AG04450 (cell line): ENCODE data around the gene NAA50. TPM values are rescaled to one million over a fixed set of nuclear protein-coding genes. Genes with fewer than 3 reads are reported as not detected.

Experiments used
- CTCF ChIA-PET: fragments of 300-600, 350-600 bp; formaldehyde crosslinking; extraction: SDS; loops from one replicate; lab custom pipeline; 2022; ENCODE audit warnings: antibody characterized with exemption, inconsistent platforms; lab: Charles Lee
- POLR2A ChIA-PET: fragments of 350-600 bp; formaldehyde crosslinking; extraction: SDS; loops from one replicate; lab custom pipeline; 2021; ENCODE audit warnings: antibody characterized with exemption, inconsistent platforms; lab: Yijun Ruan, JAX
- DNase-seq: peaks from one replicate; pipeline ENCODE4 v3.0.0-alpha.2; 2011; ENCODE audit warnings: low read depth, low spot score
- H3K27ac ChIP-seq: one replicate; pipeline ENCODE4 v1.5.1; 2012; ENCODE audit warnings: low read depth, low read length, control low read depth
- H3K27me3 ChIP-seq: one replicate; pipeline ENCODE4 v1.6.0; 2012; ENCODE audit warnings: low read length; ENCODE audit not compliant: control insufficient read depth, insufficient read depth
- H3K4me3 ChIP-seq: 2 replicates; pipeline ENCODE4 v1.5.1; 2011; ENCODE audit warnings: mild to moderate bottlenecking, low read depth, low read length, control low read depth
- H3K9me3 ChIP-seq: 2 replicates; pipeline ENCODE4 v1.5.1; 2012; ENCODE audit warnings: low read length; ENCODE audit not compliant: control insufficient read depth, insufficient read depth
- polyA minus RNA-seq: library from RNA; depleted of rRNA, polyadenylated mRNA; stranded (reverse); fragments of >200 nt; gene quantifications from 2 replicates; pipeline ENCODE4 v1.2.3, GENCODE V29; 2011; rRNA and poly(A)+ RNA removed
- polyA plus RNA-seq: library from polyadenylated mRNA; depleted of rRNA; stranded (reverse); fragments of >200 nt; gene quantifications from 2 replicates; pipeline ENCODE4 v1.2.3, GENCODE V29; 2011; rRNA removed
- TF ChIP-seq, protein P1 (sequence below): IDR thresholded peaks from 2 replicates; pipeline ENCODE4 v1.5.1; 2011; ENCODE audit warnings: low read depth, low read length, control low read depth, inconsistent platforms

NAA50 gene
- polyA plus RNA-seq (95.9 and 129 TPM in 2 replicates), polyA minus RNA-seq (34.9 and 66.2 TPM in 2 replicates)

DNA sequence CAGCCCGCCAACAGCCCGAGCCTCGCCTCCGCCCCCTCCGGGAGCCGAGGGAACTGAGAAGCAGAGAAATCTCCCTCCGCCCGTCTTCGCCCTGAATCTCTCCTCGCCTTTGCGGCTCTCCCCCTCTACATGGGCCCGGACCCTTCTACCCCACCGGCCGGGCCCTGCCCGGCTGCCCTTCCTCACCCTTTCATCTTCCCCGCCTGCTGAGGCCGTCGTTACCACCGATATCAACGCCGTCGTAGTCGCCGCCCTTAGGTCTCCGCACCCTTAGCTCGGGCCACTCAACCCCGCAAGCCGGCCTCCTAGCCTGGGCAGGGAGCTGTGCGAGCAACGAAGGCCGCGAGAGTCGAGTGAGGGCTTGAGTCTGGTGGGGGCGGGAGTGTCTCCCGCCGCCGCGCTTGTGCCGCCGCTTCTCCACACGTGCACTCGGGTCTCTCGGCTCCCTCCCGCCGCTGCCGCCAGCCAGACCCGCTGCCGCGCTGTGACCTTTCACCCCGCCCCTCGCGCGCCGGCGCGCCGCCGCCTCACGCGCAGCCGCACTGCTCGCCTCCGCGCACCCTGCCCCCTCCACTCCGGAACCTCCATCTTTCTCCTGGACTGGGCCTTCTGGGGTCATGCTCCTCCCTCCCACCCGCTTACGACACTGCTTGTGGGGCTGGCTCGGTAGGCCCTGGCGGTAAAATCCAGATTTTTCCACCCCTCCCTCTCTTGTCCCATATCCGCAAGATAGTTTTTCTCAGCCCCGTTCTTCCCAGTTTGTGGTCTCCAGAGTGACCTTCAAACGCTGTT lies at the start of gene NAA50:
Gene NAA50, minus strand, starts transcription at position 494 of the 792 bp plus-strand sequence. Its CDS starts 300 bp downstream, at position 194.
- H3K27me3 ChIP-seq, result no peaks in the 10 kb centered on the region
- H3K27ac ChIP-seq, result peak within 1 kb of the TSS; percentile 100
- CTCF ChIA-PET, result interaction anchor here (0.7 to 2.9 kb wide), 24 partner anchors 10 to 1164 kb away, joined by 3 to 44 read pairs (median 6); partner anchors contain the start of gene GRAMD1C
- POLR2A ChIA-PET, result interaction anchor here (0.8 to 1.9 kb wide), 10 partner anchors 9 to 247 kb away, joined by 3 to 10 read pairs (median 4); partner anchors contain the start of gene SPICE1
- DNase-seq, result peak; percentile 78
- H3K4me3 ChIP-seq, result peak within 1 kb of the TSS; percentile 98
- TF ChIP-seq, protein P1, sequence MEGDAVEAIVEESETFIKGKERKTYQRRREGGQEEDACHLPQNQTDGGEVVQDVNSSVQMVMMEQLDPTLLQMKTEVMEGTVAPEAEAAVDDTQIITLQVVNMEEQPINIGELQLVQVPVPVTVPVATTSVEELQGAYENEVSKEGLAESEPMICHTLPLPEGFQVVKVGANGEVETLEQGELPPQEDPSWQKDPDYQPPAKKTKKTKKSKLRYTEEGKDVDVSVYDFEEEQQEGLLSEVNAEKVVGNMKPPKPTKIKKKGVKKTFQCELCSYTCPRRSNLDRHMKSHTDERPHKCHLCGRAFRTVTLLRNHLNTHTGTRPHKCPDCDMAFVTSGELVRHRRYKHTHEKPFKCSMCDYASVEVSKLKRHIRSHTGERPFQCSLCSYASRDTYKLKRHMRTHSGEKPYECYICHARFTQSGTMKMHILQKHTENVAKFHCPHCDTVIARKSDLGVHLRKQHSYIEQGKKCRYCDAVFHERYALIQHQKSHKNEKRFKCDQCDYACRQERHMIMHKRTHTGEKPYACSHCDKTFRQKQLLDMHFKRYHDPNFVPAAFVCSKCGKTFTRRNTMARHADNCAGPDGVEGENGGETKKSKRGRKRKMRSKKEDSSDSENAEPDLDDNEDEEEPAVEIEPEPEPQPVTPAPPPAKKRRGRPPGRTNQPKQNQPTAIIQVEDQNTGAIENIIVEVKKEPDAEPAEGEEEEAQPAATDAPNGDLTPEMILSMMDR, result peak; percentile 48
- peaks cover 3% of the 10 kb centered on the region; the same call in 1 of the 2 replicates for H3K9me3 ChIP-seq

DNA sequence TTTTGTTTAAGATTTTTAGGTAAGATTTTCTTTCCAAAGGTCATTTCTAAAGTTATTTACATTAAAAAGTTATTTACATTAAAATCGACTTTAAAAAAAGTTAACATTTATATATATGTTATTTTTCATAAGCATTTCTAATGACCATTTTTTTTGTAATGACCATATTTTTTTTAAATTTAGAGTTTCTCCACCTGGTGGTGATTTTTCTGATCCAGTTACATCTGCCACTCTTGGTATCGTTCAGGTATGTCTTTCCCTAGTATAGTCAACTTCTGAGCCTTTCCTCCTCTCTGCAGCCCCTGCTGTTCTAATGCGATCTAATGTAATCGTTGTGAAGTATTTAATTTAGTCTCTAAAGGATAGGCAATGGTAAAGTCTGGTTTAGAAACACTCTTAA lies 49.6 kb upstream of the NAA50 start:
- no peaks in the 10 kb centered on the region for H3K27me3 ChIP-seq
- no peak for DNase-seq
- CTCF ChIA-PET, result interaction anchor here (0.8 to 1.2 kb wide), 2 partner anchors 43 to 60 kb away, joined by 3 read pairs; partner anchors contain the start of gene GRAMD1C
- POLR2A ChIA-PET, result no interaction called here
- H3K27ac ChIP-seq, result no peak overlapping the region
- H3K9me3 ChIP-seq, result no peaks in the 10 kb centered on the region
- TF ChIP-seq, protein P1, result no peak
- no peak overlapping the region for H3K4me3 ChIP-seq

DNA sequence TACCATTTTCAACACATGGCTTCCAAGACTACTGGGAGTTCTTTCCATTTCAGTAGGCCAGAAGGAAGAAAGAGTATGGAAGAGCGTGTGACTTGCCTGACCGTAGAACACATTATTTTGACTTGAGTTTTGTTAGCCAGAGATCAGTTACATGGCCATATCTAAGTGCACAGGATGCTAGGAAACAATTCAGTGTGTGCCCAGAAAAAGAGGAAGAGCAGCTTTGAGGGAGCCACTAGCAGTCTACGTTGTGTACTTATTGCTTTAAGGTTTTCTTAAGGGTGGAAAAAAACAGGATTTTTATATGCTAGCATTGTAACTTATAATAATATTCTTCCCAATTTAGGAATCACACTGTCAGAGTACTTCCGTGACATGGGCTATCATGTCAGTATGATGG lies 48.5 kb upstream of the NAA50 start:
- Histone ChIP-seq H3K4me3 (no peak overlapping the region), H3K9me3 (no peaks in the 10 kb centered on the region), H3K27me3 (no peaks in the 10 kb centered on the region), H3K27ac (no peak overlapping the region)
- no peak for DNase-seq
- ChIA-PET POLR2A (no interaction called here), CTCF (interaction anchor here (1.0 to 1.2 kb wide), 2 partner anchors 50 to 59 kb away, joined by 3 to 5 read pairs; no protein-coding TSS in a partner anchor)
- TF ChIP-seq, protein P1, result no peak

DNA sequence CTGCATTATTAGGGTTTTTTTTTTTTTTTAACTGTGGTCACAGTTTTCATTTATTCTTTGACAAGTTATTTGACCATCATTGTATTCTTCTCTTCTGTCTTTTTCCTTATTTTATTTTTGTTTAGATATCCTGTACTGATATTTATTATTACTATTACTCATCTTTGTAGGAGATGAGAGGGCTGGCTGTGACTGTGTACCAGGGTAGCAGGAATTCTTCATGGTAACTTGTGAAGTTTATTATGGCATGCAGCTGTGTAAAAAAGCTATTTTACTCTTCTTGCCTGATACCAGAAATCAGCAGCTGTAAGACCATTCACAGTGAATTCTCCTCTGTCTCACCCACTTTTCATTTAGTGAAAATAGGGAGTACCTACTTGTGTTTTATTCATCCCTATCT lies 45.3 kb upstream of the NAA50 start:
- ChIA-PET CTCF (interaction anchor here (1.3 kb wide), 1 partner anchor 21 kb away, joined by 3 read pairs; no protein-coding TSS in a partner anchor), POLR2A (interaction anchor here (0.9 to 1.7 kb wide), 2 partner anchors 18 to 46 kb away, joined by 4 read pairs; no protein-coding TSS in a partner anchor)
- Histone ChIP-seq H3K27ac (no peak overlapping the region), H3K9me3 (no peaks in the 10 kb centered on the region), H3K4me3 (no peak overlapping the region), H3K27me3 (no peaks in the 10 kb centered on the region)
- TF ChIP-seq, protein P1, result no peak
- DNase-seq, result no peak
